C4-2B (cell line): ENCODE measurements around the gene NFAM1.

Experiments
- ZFX ChIP-seq: fragments of 450-650 bp; IDR thresholded peaks from 2 replicates; pipeline ENCODE4 v1.6.1; 2017
- TF ChIP-seq, protein P1 (sequence below): fragments of 450-650 bp; conservative IDR thresholded peaks from 2 replicates; pipeline ENCODE4 v1.5.1; 2017; ENCODE audit warnings: mild to moderate bottlenecking

DNA sequence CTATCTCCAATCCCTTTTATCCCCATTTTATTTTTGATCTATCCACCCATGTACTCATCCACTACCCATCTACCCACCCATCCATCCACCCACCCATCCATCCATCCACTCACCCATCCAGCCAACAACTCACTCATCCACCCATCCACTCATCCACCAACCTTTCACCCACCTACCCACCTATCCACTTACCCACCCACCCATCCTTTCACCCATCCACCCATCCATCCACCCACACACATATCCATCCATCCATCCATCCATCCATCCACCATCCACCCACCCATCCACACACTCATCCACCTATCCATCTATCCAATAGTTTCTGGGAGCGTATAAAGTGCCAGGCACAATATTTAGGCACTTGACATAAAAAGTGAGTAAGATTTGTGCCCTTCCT lies 39.2 kb upstream of the NFAM1 start:
- TF ChIP-seq, protein P1, sequence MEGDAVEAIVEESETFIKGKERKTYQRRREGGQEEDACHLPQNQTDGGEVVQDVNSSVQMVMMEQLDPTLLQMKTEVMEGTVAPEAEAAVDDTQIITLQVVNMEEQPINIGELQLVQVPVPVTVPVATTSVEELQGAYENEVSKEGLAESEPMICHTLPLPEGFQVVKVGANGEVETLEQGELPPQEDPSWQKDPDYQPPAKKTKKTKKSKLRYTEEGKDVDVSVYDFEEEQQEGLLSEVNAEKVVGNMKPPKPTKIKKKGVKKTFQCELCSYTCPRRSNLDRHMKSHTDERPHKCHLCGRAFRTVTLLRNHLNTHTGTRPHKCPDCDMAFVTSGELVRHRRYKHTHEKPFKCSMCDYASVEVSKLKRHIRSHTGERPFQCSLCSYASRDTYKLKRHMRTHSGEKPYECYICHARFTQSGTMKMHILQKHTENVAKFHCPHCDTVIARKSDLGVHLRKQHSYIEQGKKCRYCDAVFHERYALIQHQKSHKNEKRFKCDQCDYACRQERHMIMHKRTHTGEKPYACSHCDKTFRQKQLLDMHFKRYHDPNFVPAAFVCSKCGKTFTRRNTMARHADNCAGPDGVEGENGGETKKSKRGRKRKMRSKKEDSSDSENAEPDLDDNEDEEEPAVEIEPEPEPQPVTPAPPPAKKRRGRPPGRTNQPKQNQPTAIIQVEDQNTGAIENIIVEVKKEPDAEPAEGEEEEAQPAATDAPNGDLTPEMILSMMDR, result no peak
- no peak for TF ChIP-seq ZFX
